Adrenal gland (tissue), 5 donors: ENCODE data around the gene PACRG.

Experiments used
- POLR2A ChIP-seq, 2 donors: fragments of 450-650 bp; IDR thresholded peaks; one replicate each; pipeline ENCODE4 v1.6.1; 2017; ENCODE audit warnings: antibody characterized with exemption in 2 of 2, mild to moderate bottlenecking in 2 of 2, moderate library complexity in 1 of 2
- TF ChIP-seq, protein P1 (sequence below), 6 experiments: fragments of 450-650 bp in 4 of 6; fragments of 200-600 bp in 2 of 6; sonication (generic) in 1 of 6; IDR thresholded peaks; 1 replicate in 5 of 6; 2 replicates in 1 of 6; pipeline versions ENCODE4 v1.5.1 to v1.8.0; 2016 to 2021; ENCODE audit warnings: antibody characterized with exemption in 6 of 6, mild to moderate bottlenecking in 2 of 6, moderate library complexity in 1 of 6
- donor health status: DM: no; HTN: no; CAD: no.

GRCh38 chr6:162941128-162941527 is 213.4 kb downstream of the PACRG start:
- TF ChIP-seq, protein P1, sequence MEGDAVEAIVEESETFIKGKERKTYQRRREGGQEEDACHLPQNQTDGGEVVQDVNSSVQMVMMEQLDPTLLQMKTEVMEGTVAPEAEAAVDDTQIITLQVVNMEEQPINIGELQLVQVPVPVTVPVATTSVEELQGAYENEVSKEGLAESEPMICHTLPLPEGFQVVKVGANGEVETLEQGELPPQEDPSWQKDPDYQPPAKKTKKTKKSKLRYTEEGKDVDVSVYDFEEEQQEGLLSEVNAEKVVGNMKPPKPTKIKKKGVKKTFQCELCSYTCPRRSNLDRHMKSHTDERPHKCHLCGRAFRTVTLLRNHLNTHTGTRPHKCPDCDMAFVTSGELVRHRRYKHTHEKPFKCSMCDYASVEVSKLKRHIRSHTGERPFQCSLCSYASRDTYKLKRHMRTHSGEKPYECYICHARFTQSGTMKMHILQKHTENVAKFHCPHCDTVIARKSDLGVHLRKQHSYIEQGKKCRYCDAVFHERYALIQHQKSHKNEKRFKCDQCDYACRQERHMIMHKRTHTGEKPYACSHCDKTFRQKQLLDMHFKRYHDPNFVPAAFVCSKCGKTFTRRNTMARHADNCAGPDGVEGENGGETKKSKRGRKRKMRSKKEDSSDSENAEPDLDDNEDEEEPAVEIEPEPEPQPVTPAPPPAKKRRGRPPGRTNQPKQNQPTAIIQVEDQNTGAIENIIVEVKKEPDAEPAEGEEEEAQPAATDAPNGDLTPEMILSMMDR (IDR thresholded peaks at IDR 0.05): no peak
- TF ChIP-seq POLR2A (IDR thresholded peaks at IDR 0.05): no peak
